LNCAP (cell line): ENCODE measurements around the gene DLX5.

Experiments
- TF ChIP-seq, protein P1 (sequence below): fragments of 450-650 bp; IDR thresholded peaks from 2 replicates; pipeline ENCODE4 v1.5.1; 2017; ENCODE audit warnings: mild to moderate bottlenecking

Gene DLX5

GRCh38 chr7:97005183-97006054 lies 19.2 kb downstream of the DLX5 start, which contains the start of gene DLX6:
DLX6 (plus strand) TSS chr7:97005553; CDS start chr7:97005978, 425 bp downstream.
- TF ChIP-seq, protein P1, sequence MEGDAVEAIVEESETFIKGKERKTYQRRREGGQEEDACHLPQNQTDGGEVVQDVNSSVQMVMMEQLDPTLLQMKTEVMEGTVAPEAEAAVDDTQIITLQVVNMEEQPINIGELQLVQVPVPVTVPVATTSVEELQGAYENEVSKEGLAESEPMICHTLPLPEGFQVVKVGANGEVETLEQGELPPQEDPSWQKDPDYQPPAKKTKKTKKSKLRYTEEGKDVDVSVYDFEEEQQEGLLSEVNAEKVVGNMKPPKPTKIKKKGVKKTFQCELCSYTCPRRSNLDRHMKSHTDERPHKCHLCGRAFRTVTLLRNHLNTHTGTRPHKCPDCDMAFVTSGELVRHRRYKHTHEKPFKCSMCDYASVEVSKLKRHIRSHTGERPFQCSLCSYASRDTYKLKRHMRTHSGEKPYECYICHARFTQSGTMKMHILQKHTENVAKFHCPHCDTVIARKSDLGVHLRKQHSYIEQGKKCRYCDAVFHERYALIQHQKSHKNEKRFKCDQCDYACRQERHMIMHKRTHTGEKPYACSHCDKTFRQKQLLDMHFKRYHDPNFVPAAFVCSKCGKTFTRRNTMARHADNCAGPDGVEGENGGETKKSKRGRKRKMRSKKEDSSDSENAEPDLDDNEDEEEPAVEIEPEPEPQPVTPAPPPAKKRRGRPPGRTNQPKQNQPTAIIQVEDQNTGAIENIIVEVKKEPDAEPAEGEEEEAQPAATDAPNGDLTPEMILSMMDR = no peak

DNA sequence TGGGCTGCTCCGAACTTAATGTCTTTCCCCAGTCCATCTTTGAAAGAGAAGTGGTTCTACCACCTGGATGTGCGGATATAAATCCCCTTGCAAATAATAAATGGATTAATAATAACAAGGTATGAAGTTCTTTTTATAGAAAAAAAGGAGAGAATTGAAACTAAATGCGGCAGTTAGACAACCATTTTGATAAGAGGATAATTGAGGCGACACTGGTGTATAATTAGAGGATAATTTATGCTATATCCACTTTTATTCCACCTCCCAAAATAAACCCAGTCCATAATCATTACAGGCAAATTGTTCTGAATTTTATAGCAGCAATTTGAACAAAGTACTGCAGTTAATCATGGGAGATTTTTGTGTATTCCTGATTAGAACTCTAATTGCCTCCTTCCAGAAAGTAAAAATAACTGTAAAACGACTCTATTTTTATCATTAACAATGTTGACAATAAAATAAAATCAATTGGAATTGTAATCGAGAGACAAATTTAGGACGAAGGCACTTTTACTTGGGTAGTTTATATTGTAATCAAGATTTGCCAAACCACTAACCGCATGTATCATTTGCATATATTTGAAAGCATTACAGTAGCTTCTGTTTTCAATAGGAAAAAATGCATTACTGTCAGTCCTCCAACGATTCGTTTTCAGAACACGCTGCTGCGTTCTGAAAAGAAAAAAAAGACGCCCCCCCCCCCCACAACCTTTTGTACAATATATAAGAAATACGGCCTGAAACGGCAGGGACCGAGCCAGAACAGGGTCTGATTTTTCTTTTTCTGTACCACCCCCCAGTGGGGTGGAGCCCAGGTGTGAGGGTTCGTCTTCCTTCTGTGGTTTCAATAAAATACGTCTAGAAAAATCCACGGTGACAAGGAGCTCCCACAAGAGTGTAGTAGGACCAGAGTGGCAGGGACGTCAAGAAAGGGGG lies 20.1 kb downstream of the DLX5 start:
- TF ChIP-seq, protein P1 = no peak

- TF ChIP-seq, protein P1 = no peak
Observed at GRCh38 chr7:97003262-97004246, 21.1 kb downstream of the DLX5 start.

DNA sequence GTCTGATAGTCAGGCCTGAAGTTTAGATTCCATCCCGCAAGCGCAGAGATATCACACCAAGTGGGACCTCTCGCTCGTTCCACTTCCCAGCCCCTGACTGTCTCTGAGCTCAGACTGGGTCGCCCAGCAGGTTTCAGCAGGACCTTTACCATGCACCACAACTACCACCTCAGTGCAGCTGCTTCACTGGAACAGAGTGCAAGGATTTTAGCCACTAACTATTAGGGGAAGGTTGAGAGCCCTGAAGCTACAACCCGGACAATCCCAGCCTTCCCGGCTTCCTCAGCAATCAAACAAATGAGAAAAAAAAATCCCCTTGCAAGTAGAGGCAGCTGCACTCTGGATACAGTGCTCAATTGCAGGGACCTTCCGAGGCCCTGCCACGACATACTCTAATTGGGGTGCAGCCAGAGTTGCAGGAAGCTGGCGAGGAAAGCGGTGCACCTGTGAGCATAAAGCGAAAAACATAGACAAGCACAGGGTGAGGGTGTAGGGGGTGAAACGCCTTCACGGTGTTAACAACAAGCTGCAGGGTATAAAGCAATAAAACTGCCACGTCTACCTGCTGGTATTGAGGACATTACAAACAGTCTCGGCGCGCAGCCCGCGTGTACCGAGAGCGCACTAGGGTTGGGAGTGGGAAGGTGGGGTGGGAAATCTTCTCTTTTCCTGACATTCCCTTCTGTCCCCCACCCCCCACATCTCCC lies 21.9 kb downstream of the DLX5 start:
- TF ChIP-seq, protein P1 = no peak

- TF ChIP-seq, protein P1 = no peak
Observed at GRCh38 chr7:97001656-97002554, 22.7 kb downstream of the DLX5 start.

DNA sequence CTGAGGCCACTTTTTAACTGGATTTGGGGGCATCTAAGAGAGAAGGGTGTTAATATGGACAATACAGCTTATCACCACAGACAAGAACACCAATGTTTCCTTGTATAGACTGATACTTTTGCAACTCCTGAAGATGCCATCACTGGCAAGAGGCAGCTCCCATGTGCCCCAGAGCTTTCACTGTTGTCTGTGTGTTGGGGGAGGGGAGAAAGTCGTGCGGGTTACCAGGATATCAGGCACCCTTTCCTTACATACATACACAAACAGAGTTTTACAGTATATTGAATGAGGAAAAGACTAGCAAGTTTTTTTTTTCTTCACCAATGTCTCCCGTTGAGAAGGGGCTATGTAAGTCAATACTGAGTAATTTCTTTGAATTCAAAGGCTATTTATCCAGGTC lies 23.4 kb downstream of the DLX5 start:
- TF ChIP-seq, protein P1 = no peak
